Heart right ventricle (tissue), 16 donors: Measurements from ENCODE around the gene KCNT1. TPM values are rescaled to one million over a fixed set of nuclear protein-coding genes. Genes with fewer than 3 reads are reported as not detected.

Experiments used
- ATAC-seq, 8 donors: fragments of 200-7000 bp; cut with Tn5 transposase; one replicate each; pipeline ENCODE4 v1.9.1; 2020; ENCODE audit warnings: mild to moderate bottlenecking in 8 of 8, moderate library complexity in 8 of 8, moderate number of reproducible peaks in 1 of 8
- DNase-seq, 2 donors: peaks; one replicate each; pipeline ENCODE4 v3.0.0-alpha.2; 2020
- H3K27ac ChIP-seq, 10 donors: fragments of 200-600 bp; sonication (generic) in 2 of 10; one replicate each; pipeline versions ENCODE4 v1.5.0 to v1.8.0; 2020 to 2022; ENCODE audit warnings: mild to moderate bottlenecking in 3 of 10
- H3K27me3 ChIP-seq, 7 donors: fragments of 200-600 bp; one replicate each; pipeline ENCODE4 v1.8.0; 2021 to 2022; ENCODE audit warnings: mild to moderate bottlenecking in 2 of 7
- H3K36me3 ChIP-seq, 9 donors: fragments of 200-600 bp; sonication (generic) in 1 of 9; one replicate each; pipeline versions ENCODE4 v1.5.0 to v1.8.0; 2020 to 2022; ENCODE audit warnings: mild to moderate bottlenecking in 2 of 9
- H3K4me1 ChIP-seq, 9 donors: fragments of 200-600 bp; sonication (generic) in 1 of 9; one replicate each; pipeline versions ENCODE4 v1.5.0 to v1.8.0; 2020 to 2022; ENCODE audit warnings: mild to moderate bottlenecking in 4 of 9
- H3K4me3 ChIP-seq, 10 donors: fragments of 200-600 bp; sonication (generic) in 2 of 10; one replicate each; pipeline versions ENCODE4 v1.5.0 to v1.8.0; 2020 to 2022; ENCODE audit warnings: mild to moderate bottlenecking in 7 of 10, moderate library complexity in 2 of 10
- H3K9me3 ChIP-seq, 11 donors: fragments of 200-600 bp in 10 of 11; sonication (generic) in 2 of 11; one replicate each; pipeline versions ENCODE4 v1.5.0 to v1.8.0; 2013 to 2022; ENCODE audit warnings: mild to moderate bottlenecking in 2 of 11, control low read depth in 1 of 11, moderate library complexity in 1 of 11
- CTCF ChIP-seq, 9 donors: fragments of 200-600 bp; sonication (generic) in 2 of 9; IDR thresholded peaks; one replicate each; pipeline versions ENCODE4 v1.5.0 to v1.8.0; 2021 to 2022; ENCODE audit warnings: antibody characterized with exemption in 9 of 9, mild to moderate bottlenecking in 5 of 9, moderate library complexity in 1 of 9
- WGBS, 2 donors: extraction: QIAGEN DNeasy Blood & Tissue Kit; methylation state at CpG; one replicate each; pipeline ENCODE4 v1.1.7; 2013; ENCODE audit warnings: inconsistent platforms in 1 of 2; 5-methylcytosine and 5-hydroxymethylcytosine counted together
- intact Hi-C, 10 donors: fragments of 100-400 bp; cut with DNase I; formaldehyde crosslinking; loops; one replicate each; pipeline versions ENCODE4 v1.11.1 to v1.14.2; 2022
- polyA plus RNA-seq, 2 donors: library from polyadenylated mRNA; stranded (reverse); fragments of 200-250 nt; gene quantifications; one replicate each; pipeline ENCODE4 v1.2.3, GENCODE V29; 2013
- total RNA-seq, 10 donors: library from RNA; stranded (reverse); fragmentation: NEBNext Ultra II Directional in 3 of 10; extraction: Animal tissue kit (Norgen Biotek cat#: 25700) in 3 of 10; gene quantifications; one replicate each; pipeline versions ENCODE4 v1.2.1 to v1.2.4, GENCODE V29; 2021 to 2023
- donor health status: Arrhythmogenic right ventricular cardiomyopathy.
- donor health status: ischemic (EF 13 %, LVEDD 7.1; RV severe dilation, severe dysfunction).
- donor health status: healthy with polysubstance abuse.
- donor health status: DM: no; HTN: yes; CAD: no.
- donor health status: DM: no; HTN: no; CAD: no.
- donor health status: ischemic (EF 25% LVEDD 6.9; RV normal size, moderate dysfunction).
- donor health status: ischemic (EF 25% LVEDD 5.7; RV mildly dilated, moderate dysfunction).
- donor health status: healthy.
- donor health status: DM: yes; HTN: yes; CAD: no.
- donor health status: Ischemic cardiomyopathy.
- donor health status: ischemic (EF 35%, LVEDD 5.7; RV mildly dilated, moderate dysfunction).
- donor health status: nonischemic (EF 11% LVEDD 7.7; RV severe dilation, severe dysfunction).
- donor health status: DM: yes; HTN: yes; CAD: no.
- donor health status: PGD.
- donor health status: ischemic (EF 29% LVEDD 5.4; RV normal size, mild dysfunction).
- donor health status: nonischemic (EF 23%, LVEDD 6.1; RV moderate dilation, normal function).

KCNT1 gene
- total and polyA plus RNA-seq, 12 donors: 0.14 to 14.1 (median 4.2) TPM

- no peak overlapping the region for H3K27ac ChIP-seq
- no peak for TF ChIP-seq CTCF (IDR thresholded peaks at IDR 0.05)
- intact Hi-C loops: no loop called here
- ATAC-seq: no peak
- DNase-seq: no peak
- 94 to 97% methylated on average over 13 of the region's 13 CpGs for WGBS, 2 donors
- H3K36me3 ChIP-seq: no peaks in the 10 kb centered on the region
- no peaks in the 10 kb centered on the region for H3K4me1 ChIP-seq
- peaks cover 0 to 24% (median 6%) of the 10 kb centered on the region in 11 donors for H3K9me3 ChIP-seq
- H3K27me3 ChIP-seq: no peaks in the 10 kb centered on the region
- no peak overlapping the region for H3K4me3 ChIP-seq
These were observed 63.4 kb downstream of the KCNT1 start for GRCh38 chr9:135765416-135765815.

- Histone ChIP-seq H3K27me3 (peaks cover 0 to under 1% (median 0%) of the 10 kb centered on the region in 7 donors), H3K9me3 (peaks cover 0 to 24% (median 6%) of the 10 kb centered on the region in 11 donors), H3K4me1 (no peaks in the 10 kb centered on the region), H3K36me3 (no peaks in the 10 kb centered on the region), H3K4me3 (no peak overlapping the region), H3K27ac (no peak overlapping the region)
- no peak for TF ChIP-seq CTCF (IDR thresholded peaks at IDR 0.05)
- 96 to 97% methylated on average over 4 of the region's 4 CpGs for WGBS, 2 donors
- intact Hi-C loops: no loop called here
- ATAC-seq (no peak), DNase-seq (no peak)
These were observed 64.3 kb downstream of the KCNT1 start for GRCh38 chr9:135766251-135766650.

GRCh38 chr9:135766707-135767106 is 64.7 kb downstream of the KCNT1 start:
- H3K4me3 ChIP-seq: no peak overlapping the region
- intact Hi-C loops: no loop called here
- H3K4me1 ChIP-seq: no peaks in the 10 kb centered on the region
- 90 to 95% methylated on average over 4 of the region's 4 CpGs for WGBS, 2 donors
- no peaks in the 10 kb centered on the region for H3K36me3 ChIP-seq
- peaks cover 0 to 5% (median 0%) of the 10 kb centered on the region in 7 donors for H3K27me3 ChIP-seq
- no peak overlapping the region for H3K27ac ChIP-seq
- DNase-seq (no peak), ATAC-seq (no peak)
- peaks cover 0 to 24% (median 6%) of the 10 kb centered on the region in 11 donors for H3K9me3 ChIP-seq
- TF ChIP-seq CTCF (IDR thresholded peaks at IDR 0.05): no peak

GRCh38 chr9:135768516-135769218 is 66.7 kb downstream of the KCNT1 start:
- intact Hi-C loops: no loop called here
- Histone ChIP-seq H3K27me3 (peaks cover 0 to 11% (median 0%) of the 10 kb centered on the region in 7 donors), H3K27ac (no peak overlapping the region), H3K4me1 (no peaks in the 10 kb centered on the region), H3K4me3 (no peak overlapping the region), H3K9me3 (peaks cover 0 to 24% (median 6%) of the 10 kb centered on the region in 11 donors), H3K36me3 (no peaks in the 10 kb centered on the region)
- 91% methylated on average over 41 to 43 of the region's 43 CpGs for WGBS, 2 donors
- ATAC-seq: no peak
- DNase-seq: no peak
- no peak for TF ChIP-seq CTCF (IDR thresholded peaks at IDR 0.05)
